AG04450 (cell line): ENCODE measurements around the gene PPP5C. TPM values are rescaled to one million over a fixed set of nuclear protein-coding genes. Genes with fewer than 3 reads are reported as not detected.

Experiments
- CTCF ChIA-PET: fragments of 300-600, 350-600 bp; formaldehyde crosslinking; extraction: SDS; loops from one replicate; lab custom pipeline; 2022; ENCODE audit warnings: antibody characterized with exemption, inconsistent platforms; lab: Charles Lee
- POLR2A ChIA-PET: fragments of 350-600 bp; formaldehyde crosslinking; extraction: SDS; loops from one replicate; lab custom pipeline; 2021; ENCODE audit warnings: antibody characterized with exemption, inconsistent platforms; lab: Yijun Ruan, JAX
- DNase-seq: peaks from one replicate; pipeline ENCODE4 v3.0.0-alpha.2; 2011; ENCODE audit warnings: low read depth, low spot score
- H3K27ac ChIP-seq: one replicate; pipeline ENCODE4 v1.5.1; 2012; ENCODE audit warnings: low read depth, low read length, control low read depth
- H3K27me3 ChIP-seq: one replicate; pipeline ENCODE4 v1.6.0; 2012; ENCODE audit warnings: low read length; ENCODE audit not compliant: control insufficient read depth, insufficient read depth
- H3K4me3 ChIP-seq: 2 replicates; pipeline ENCODE4 v1.5.1; 2011; ENCODE audit warnings: mild to moderate bottlenecking, low read depth, low read length, control low read depth
- H3K9me3 ChIP-seq: 2 replicates; pipeline ENCODE4 v1.5.1; 2012; ENCODE audit warnings: low read length; ENCODE audit not compliant: control insufficient read depth, insufficient read depth
- CTCF ChIP-seq: IDR thresholded peaks from 2 replicates; pipeline ENCODE4 v1.5.1; 2011; ENCODE audit warnings: low read depth, low read length, control low read depth, inconsistent platforms
- polyA plus RNA-seq: library from polyadenylated mRNA; depleted of rRNA; stranded (reverse); fragments of >200 nt; gene quantifications from 2 replicates; pipeline ENCODE4 v1.2.3, GENCODE V29; 2011

PPP5C gene
- polyA plus RNA-seq, 1 experiment, result 73.7 TPM

- H3K27ac ChIP-seq, result no peak overlapping the region
- ChIA-PET CTCF (no interaction called here), POLR2A (no interaction called here)
- TF ChIP-seq CTCF, result no peak
- no peaks in the 10 kb centered on the region; the same call in 1 of the 2 replicates for H3K9me3 ChIP-seq
- no peak for DNase-seq
- H3K27me3 ChIP-seq, result no peaks in the 10 kb centered on the region
- no peak overlapping the region for H3K4me3 ChIP-seq
Observed at GRCh38 chr19:46376241-46377153, 29.6 kb downstream of the PPP5C start.

DNA sequence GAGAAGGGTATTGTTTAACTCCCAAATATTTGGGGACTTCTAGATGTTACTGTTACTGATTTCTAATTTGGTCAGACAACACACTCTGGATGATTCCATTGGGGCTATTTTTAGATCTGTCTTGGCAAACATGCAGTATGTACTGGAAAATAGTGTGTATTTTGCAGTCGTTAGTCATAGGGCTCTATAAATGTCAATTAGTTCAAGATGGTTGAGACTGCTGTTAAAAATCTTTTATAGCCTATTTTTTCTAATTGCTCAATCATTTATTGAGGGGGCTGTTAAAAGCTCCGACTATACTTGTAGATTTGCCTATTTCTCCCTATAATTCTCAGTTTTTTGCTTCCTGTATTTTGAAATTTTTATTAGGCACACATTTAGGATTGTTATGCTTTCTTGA, 31.4 kb downstream of the PPP5C start:
- no peak overlapping the region for H3K27ac ChIP-seq
- no peak overlapping the region for H3K4me3 ChIP-seq
- no peaks in the 10 kb centered on the region for H3K27me3 ChIP-seq
- H3K9me3 ChIP-seq, result no peaks in the 10 kb centered on the region; the same call in 1 of the 2 replicates
- ChIA-PET CTCF (no interaction called here), POLR2A (no interaction called here)
- no peak for DNase-seq
- no peak for TF ChIP-seq CTCF

DNA sequence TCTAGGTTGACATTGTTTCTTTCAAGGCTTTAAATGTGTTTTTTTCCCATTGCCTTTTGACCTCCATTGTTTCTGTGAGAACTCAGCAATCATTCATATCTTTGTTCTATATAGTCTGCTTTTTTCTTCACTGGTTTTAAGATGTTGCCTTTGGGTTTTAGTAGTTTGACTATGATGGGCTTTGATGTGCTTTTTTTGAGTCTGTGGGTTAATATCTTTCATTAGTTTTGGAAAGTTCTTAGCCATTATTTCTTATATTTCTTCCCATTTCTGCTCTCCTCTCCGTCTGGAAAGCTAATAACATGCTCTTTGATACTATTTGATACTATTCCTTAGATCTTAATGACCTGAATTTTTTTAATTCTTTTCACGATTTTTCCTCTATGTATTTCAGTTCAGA, 33.8 kb downstream of the PPP5C start:
- POLR2A ChIA-PET, result interaction anchor here (0.6 kb wide), 1 partner anchor 23 kb away, joined by 3 read pairs; no protein-coding TSS in a partner anchor
- no peak for TF ChIP-seq CTCF
- H3K9me3 ChIP-seq, result no peaks in the 10 kb centered on the region; the same call in 1 of the 2 replicates
- no peak for DNase-seq
- H3K27me3 ChIP-seq, result no peaks in the 10 kb centered on the region
- H3K27ac ChIP-seq, result no peak overlapping the region
- no peak overlapping the region for H3K4me3 ChIP-seq
- CTCF ChIA-PET, result interaction anchor here (0.5 to 1.0 kb wide), 3 partner anchors 16 to 49 kb away, joined by 3 read pairs; partner anchors contain the start of gene PPP5C

DNA sequence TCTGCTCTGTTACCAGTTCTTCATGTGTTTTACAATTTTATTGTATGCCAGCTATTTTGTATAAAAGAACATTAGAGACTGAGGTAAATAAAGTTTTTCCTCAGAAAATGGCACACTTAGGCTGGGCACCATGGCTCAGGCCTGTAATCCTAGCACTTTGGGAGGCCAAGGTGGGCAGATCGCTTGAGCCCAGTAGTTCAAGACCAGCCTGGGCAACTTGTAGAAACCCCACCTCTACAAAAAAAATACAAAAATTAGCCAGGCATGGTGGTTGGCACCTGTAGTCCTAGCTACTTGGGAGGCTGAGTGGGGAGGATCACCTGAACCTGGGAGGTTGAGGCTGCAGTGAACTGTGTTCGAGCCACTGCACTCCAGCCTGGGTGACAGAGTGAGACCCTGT, 34.5 kb downstream of the PPP5C start:
- ChIA-PET CTCF (interaction anchor here (0.5 to 0.8 kb wide), 2 partner anchors 35 to 49 kb away, joined by 3 read pairs; partner anchors contain the start of gene PPP5C), POLR2A (interaction anchor here (0.5 to 0.6 kb wide), 2 partner anchors 24 to 740 kb away, joined by 3 to 4 read pairs; no protein-coding TSS in a partner anchor)
- TF ChIP-seq CTCF, result no peak

More for the DNA sequence above, 34.5 kb downstream of the PPP5C start:
- Histone ChIP-seq H3K27ac (no peak overlapping the region), H3K27me3 (no peaks in the 10 kb centered on the region), H3K4me3 (no peak overlapping the region), H3K9me3 (no peaks in the 10 kb centered on the region; the same call in 1 of the 2 replicates)
- no peak for DNase-seq
